Nephron (organoid): ENCODE measurements around the gene HIF1A.

Experiments
- H3K27ac Mint-ChIP-seq, 3 experiments: 2 replicates each; pipeline ENCODE4 v1.8.0; 2020; ENCODE audit warnings: mixed read lengths in 3 of 3, mild to moderate bottlenecking in 2 of 3, moderate library complexity in 1 of 3
- H3K27me3 Mint-ChIP-seq: 2 replicates; pipeline ENCODE4 v1.8.0; 2021; ENCODE audit warnings: low read depth, mild to moderate bottlenecking, moderate library complexity, mixed read lengths
- H3K36me3 Mint-ChIP-seq: 2 replicates; pipeline ENCODE4 v1.8.0; 2020; ENCODE audit warnings: low read depth, mixed read lengths
- H3K4me1 Mint-ChIP-seq: 2 replicates; pipeline ENCODE4 v1.8.0; 2020; ENCODE audit warnings: mixed read lengths
- H3K4me3 Mint-ChIP-seq, 3 experiments: 2 replicates each; pipeline ENCODE4 v1.8.0; 2020; ENCODE audit warnings: mild to moderate bottlenecking in 3 of 3, mixed read lengths in 3 of 3, moderate library complexity in 2 of 3
- H3K9me3 Mint-ChIP-seq: 2 replicates; pipeline ENCODE4 v1.8.0; 2020; ENCODE audit warnings: mixed read lengths
- CTCF ChIP-seq, 3 experiments: fragments of 200-600 bp; sonication (generic); IDR thresholded peaks; one replicate each; pipeline ENCODE4 v1.5.0; 2021; ENCODE audit warnings: antibody characterized with exemption in 3 of 3; ENCODE audit not compliant: unreplicated experiment in 3 of 3

HIF1A gene

GRCh38 chr14:61749264-61749663 is 54.0 kb downstream of the HIF1A start:
- Mint-ChIP-seq H3K27me3 (no peaks in the 10 kb centered on the region), H3K27ac (no peak overlapping the region), H3K4me1 (peaks cover 18% of the 10 kb centered on the region), H3K9me3 (no peaks in the 10 kb centered on the region), H3K4me3 (no peak overlapping the region), H3K36me3 (peaks cover 37% of the 10 kb centered on the region)
- TF ChIP-seq CTCF (IDR thresholded peaks at IDR 0.05; ENCODE audit: unreplicated experiment in 3 of 3) = no peak

- Mint-ChIP-seq H3K4me3 (peak overlapping the region; percentile 82 to 86 (median 86)), H3K9me3 (no peaks in the 10 kb centered on the region), H3K36me3 (peaks cover 33% of the 10 kb centered on the region), H3K4me1 (peaks cover 22% of the 10 kb centered on the region), H3K27me3 (no peaks in the 10 kb centered on the region), H3K27ac (no peak overlapping the region)
- TF ChIP-seq CTCF (IDR thresholded peaks at IDR 0.05; ENCODE audit: unreplicated experiment in 3 of 3) = no peak
These were observed 54.6 kb downstream of the HIF1A start for GRCh38 chr14:61749867-61750266.

GRCh38 chr14:61750708-61751474 is 55.6 kb downstream of the HIF1A start:
- no peak for TF ChIP-seq CTCF (IDR thresholded peaks at IDR 0.05; ENCODE audit: unreplicated experiment in 3 of 3)
- Mint-ChIP-seq H3K36me3 (peaks cover 23% of the 10 kb centered on the region), H3K27me3 (no peaks in the 10 kb centered on the region), H3K4me1 (peaks cover 23% of the 10 kb centered on the region), H3K4me3 (peak overlapping the region; percentile 82 to 86 (median 86)), H3K27ac (peak overlapping the region in 1 of 3 experiments; percentile 38), H3K9me3 (no peaks in the 10 kb centered on the region)

- no peak for TF ChIP-seq CTCF (IDR thresholded peaks at IDR 0.05; ENCODE audit: unreplicated experiment in 3 of 3)
- Mint-ChIP-seq H3K4me1 (peaks cover 23% of the 10 kb centered on the region), H3K9me3 (no peaks in the 10 kb centered on the region), H3K27ac (peak overlapping the region in 1 of 3 experiments; percentile 46), H3K36me3 (peaks cover 18% of the 10 kb centered on the region), H3K4me3 (peak overlapping the region; percentile 57 to 79 (median 75)), H3K27me3 (no peaks in the 10 kb centered on the region)
These were observed 56.2 kb downstream of the HIF1A start for GRCh38 chr14:61751475-61751989.

GRCh38 chr14:61752626-61753025 is 57.3 kb downstream of the HIF1A start:
- H3K9me3 Mint-ChIP-seq = no peaks in the 10 kb centered on the region
- H3K4me3 Mint-ChIP-seq = no peak overlapping the region
- peaks cover 10% of the 10 kb centered on the region for H3K36me3 Mint-ChIP-seq
- no peak overlapping the region for H3K27ac Mint-ChIP-seq
- TF ChIP-seq CTCF (IDR thresholded peaks at IDR 0.05; ENCODE audit: unreplicated experiment in 3 of 3) = no peak
- no peaks in the 10 kb centered on the region for H3K27me3 Mint-ChIP-seq
- peaks cover 23% of the 10 kb centered on the region for H3K4me1 Mint-ChIP-seq

GRCh38 chr14:61753631-61754030 is 58.3 kb downstream of the HIF1A start:
- H3K4me1 Mint-ChIP-seq = peaks cover 23% of the 10 kb centered on the region
- H3K27ac Mint-ChIP-seq = no peak overlapping the region
- no peak overlapping the region for H3K4me3 Mint-ChIP-seq
- H3K9me3 Mint-ChIP-seq = no peaks in the 10 kb centered on the region
- TF ChIP-seq CTCF (IDR thresholded peaks at IDR 0.05; ENCODE audit: unreplicated experiment in 3 of 3) = no peak
- H3K36me3 Mint-ChIP-seq = peaks cover 5% of the 10 kb centered on the region
- H3K27me3 Mint-ChIP-seq = no peaks in the 10 kb centered on the region
